ENCODE results near the gene RABGAP1L.
"Not testable (repeated sequence)": the region's sequence is repeated elsewhere in the genome, so short reads cannot be mapped to it uniquely, and the experiment has no call there.

RABGAP1L gene

DNA sequence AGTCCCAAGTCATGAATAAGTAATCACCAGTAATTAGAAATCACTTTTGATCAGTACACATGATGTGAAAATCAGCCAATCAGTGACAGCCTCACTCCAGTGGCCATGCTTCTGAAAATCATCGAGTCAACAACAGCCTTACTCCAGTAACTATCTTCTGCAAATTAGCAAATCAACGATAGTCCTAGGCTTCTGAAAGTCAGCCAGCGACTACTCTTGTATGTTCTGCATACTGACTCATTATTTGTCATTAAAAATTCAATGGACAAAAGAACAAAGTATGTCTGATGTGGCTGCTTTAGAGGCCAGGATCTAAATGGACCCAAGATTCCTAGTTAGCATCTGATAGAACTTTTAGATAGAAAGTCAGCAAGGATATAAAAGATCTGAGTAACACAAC lies 391.0 kb downstream of the RABGAP1L start:
- TF ChIP-seq CTCF (IDR thresholded peaks at IDR 0.05; ENCODE audit: insufficient read depth, low read depth, low read length, missing control alignments): no peak
- H3K4me3 ChIP-seq (ENCODE audit: low read length): no peak overlapping the region
- peak; percentile 24 for DNase-seq (ENCODE audit: low read depth)

DNA sequence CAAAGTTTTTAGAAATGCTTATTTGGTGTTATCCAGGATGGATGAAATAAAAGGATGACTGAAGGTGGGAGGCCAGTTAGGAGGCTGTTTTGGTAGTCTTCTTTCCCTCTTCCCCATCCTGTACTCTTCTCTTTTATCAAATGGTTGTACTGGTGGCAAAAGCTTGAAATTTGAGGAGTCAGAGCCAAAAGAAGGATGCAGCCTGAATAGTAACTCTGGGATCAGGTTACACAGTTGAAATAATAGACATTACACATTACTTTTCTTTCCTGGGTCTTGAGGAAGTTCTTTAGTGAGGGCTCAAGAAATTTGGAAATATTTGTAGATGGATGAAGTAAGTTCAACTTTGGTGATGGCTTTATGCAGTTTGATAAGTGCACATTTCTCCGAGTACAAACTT lies 397.1 kb downstream of the RABGAP1L start:
- TF ChIP-seq CTCF (IDR thresholded peaks at IDR 0.05; ENCODE audit: insufficient read depth, low read depth, low read length, missing control alignments): no peak
- H3K4me3 ChIP-seq (ENCODE audit: low read length): no peak overlapping the region
- no peak for DNase-seq (ENCODE audit: low read depth)

GRCh38 chr1:174568551-174568950 lies 409.2 kb downstream of the RABGAP1L start:
- no peak overlapping the region for H3K4me3 ChIP-seq (ENCODE audit: low read length)
- TF ChIP-seq CTCF (IDR thresholded peaks at IDR 0.05; ENCODE audit: insufficient read depth, low read depth, low read length, missing control alignments): no peak
- DNase-seq (ENCODE audit: low read depth): no peak

DNA sequence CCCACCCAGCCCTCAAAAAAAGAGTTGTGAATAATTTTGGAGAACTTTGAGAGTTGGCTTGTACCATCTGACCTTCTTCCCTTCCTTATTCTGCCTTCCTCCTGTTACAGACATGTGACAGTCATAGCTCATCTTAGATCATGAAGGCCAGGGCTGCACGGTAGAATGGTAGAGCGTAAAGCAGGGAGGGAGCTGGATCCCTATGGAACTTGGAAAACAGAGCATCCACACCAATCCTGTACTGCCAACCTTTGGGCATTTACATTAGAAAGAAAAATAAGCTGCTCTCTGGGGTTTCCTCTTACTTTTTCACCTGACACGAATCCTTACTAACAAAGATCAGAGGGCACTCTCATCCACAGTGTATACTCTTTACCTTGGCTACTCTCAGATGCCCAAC lies 409.9 kb downstream of the RABGAP1L start:
- no peak overlapping the region for H3K4me3 ChIP-seq (ENCODE audit: low read length)
- TF ChIP-seq CTCF (IDR thresholded peaks at IDR 0.05; ENCODE audit: insufficient read depth, low read depth, low read length, missing control alignments): no peak
- no peak for DNase-seq (ENCODE audit: low read depth)

- no peak for DNase-seq (ENCODE audit: low read depth)
- TF ChIP-seq CTCF (IDR thresholded peaks at IDR 0.05; ENCODE audit: insufficient read depth, low read depth, low read length, missing control alignments): no peak
- H3K4me3 ChIP-seq (ENCODE audit: low read length): no peak overlapping the region
Observed at GRCh38 chr1:174572771-174573170, 413.5 kb downstream of the RABGAP1L start.

DNA sequence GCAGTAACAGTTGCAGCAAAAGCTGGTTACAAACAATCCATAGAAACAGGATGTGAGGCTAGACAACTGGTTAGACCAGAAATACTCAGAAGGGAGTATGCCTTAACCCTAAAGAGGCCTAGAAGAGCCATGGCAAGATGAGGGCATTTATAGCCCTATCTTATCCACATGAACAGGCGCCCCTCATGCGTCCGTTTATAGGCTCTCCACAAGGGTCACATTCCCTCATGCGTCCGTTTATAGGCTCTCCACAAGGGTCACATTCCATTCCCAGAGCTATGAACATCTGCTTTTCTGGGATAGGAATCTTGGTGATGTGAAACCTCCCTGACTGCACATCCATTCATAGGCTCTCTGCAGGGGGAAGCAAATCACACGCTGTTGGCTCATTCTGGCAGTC lies 416.8 kb downstream of the RABGAP1L start:
- DNase-seq (ENCODE audit: low read depth): peak; percentile 6
- H3K4me3 ChIP-seq (ENCODE audit: low read length): not testable (repeated sequence)

DNA sequence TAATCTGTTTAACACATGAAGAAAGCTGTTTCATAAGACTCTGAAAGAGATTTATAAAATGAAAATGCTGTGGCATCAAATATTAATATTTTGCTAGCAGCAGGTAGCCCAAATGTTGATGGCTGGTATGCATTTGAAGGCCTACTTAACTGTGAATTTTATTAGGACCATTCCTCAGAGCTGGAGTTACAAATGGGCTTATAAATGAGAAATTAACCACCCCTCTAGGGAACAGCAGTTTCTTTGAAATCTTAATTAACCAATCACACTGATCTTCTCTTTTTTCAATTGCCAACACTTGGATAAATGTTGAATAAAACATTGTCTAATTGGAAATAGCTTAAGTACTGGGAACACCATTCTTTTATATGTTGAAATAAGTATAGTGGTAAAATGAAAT lies 418.4 kb downstream of the RABGAP1L start:
- H3K4me3 ChIP-seq (ENCODE audit: low read length): no peak overlapping the region
- TF ChIP-seq CTCF (IDR thresholded peaks at IDR 0.05; ENCODE audit: insufficient read depth, low read depth, low read length, missing control alignments): no peak
- DNase-seq (ENCODE audit: low read depth): no peak

GRCh38 chr1:174580801-174581200 lies 421.5 kb downstream of the RABGAP1L start:
- TF ChIP-seq CTCF (IDR thresholded peaks at IDR 0.05; ENCODE audit: insufficient read depth, low read depth, low read length, missing control alignments): no peak
- H3K4me3 ChIP-seq (ENCODE audit: low read length): no peak overlapping the region
- DNase-seq (ENCODE audit: low read depth): no peak
